ENCODE data around the gene JARID2.
A peak's percentile ranks its signal among the peaks of the same experiment; 100 is the strongest.

JARID2 gene

GRCh38 chr6:15254070-15254975, 8.5 kb downstream of the JARID2 start:
- Histone ChIP-seq H4K91ac (ENCODE audit: low read length) (no peak overlapping the region), H3K4me3 (ENCODE audit: insufficient read depth in 1 of 2, low read depth in 1 of 2, low read length in 2 of 2) (no peak overlapping the region), H2BK12ac (ENCODE audit: low read length in 2 of 2) (no peak overlapping the region), H3K27me3 (ENCODE audit: control insufficient read depth in 1 of 2, insufficient read depth in 1 of 2, low read length in 2 of 2) (no peaks in the 10 kb centered on the region), H3K9ac (ENCODE audit: low read length) (no peak overlapping the region), H3K23ac (ENCODE audit: low read length in 2 of 2) (no peak overlapping the region), H4K8ac (ENCODE audit: low read length) (no peak overlapping the region), H3K36me3 (ENCODE audit: control insufficient read depth in 1 of 2, insufficient read depth in 2 of 2, low read depth in 1 of 2, low read length in 2 of 2) (peaks cover 0 to 3% of the 10 kb centered on the region in 2 experiments), H3K27ac (ENCODE audit: low read length, poor library complexity, severe bottlenecking) (no peak overlapping the region), H3K14ac (ENCODE audit: low read length in 2 of 2) (no peak overlapping the region), H3K4me1 (ENCODE audit: control insufficient read depth, insufficient read depth, low read depth, low read length) (peaks cover 6% of the 10 kb centered on the region), H2BK5ac (ENCODE audit: low read depth, low read length, poor library complexity, severe bottlenecking) (no peak overlapping the region), H3K4ac (ENCODE audit: low read depth in 1 of 2, low read length in 2 of 2) (no peak overlapping the region), H3K18ac (ENCODE audit: low read depth in 1 of 2, low read length in 2 of 2) (peak overlapping the region in 1 of 2 experiments; percentile 21), H2AK5ac (ENCODE audit: low read length, severe bottlenecking) (no peak overlapping the region), H2BK120ac (ENCODE audit: low read depth, low read length) (peak overlapping the region; percentile 4), H2AFZ (ENCODE audit: low read depth, low read length) (no peak overlapping the region), H3K79me1 (replicated peaks; ENCODE audit: low read length, poor library complexity, severe bottlenecking) (peaks cover 31% of the 10 kb centered on the region), H3K4me2 (ENCODE audit: low read length, poor library complexity, severe bottlenecking) (no peak overlapping the region), H3K9me3 (ENCODE audit: control insufficient read depth, low read length) (no peaks in the 10 kb centered on the region), H2BK15ac (ENCODE audit: low read depth, poor library complexity, severe bottlenecking) (no peak overlapping the region)
- whole genome bisulfite sequencing, result 95% methylated on average over 11 of the region's 14 CpGs
- peak; percentile 41 for DNase-seq

GRCh38 chr6:15255481-15255880, 9.6 kb downstream of the JARID2 start:
- no peak overlapping the region for H3K4ac ChIP-seq (ENCODE audit: low read depth in 1 of 2, low read length in 2 of 2)
- no peak overlapping the region for H2AFZ ChIP-seq (ENCODE audit: low read depth, low read length)
- H4K91ac ChIP-seq (ENCODE audit: low read length), result no peak overlapping the region
- H3K27ac ChIP-seq (ENCODE audit: low read length, poor library complexity, severe bottlenecking), result no peak overlapping the region
- 79% methylated on average over 1 of the region's 1 CpG for WGBS
- no peaks in the 10 kb centered on the region for H3K9me3 ChIP-seq (ENCODE audit: control insufficient read depth, low read length)
- no peaks in the 10 kb centered on the region for H3K27me3 ChIP-seq (ENCODE audit: control insufficient read depth in 1 of 2, insufficient read depth in 1 of 2, low read length in 2 of 2)
- H3K36me3 ChIP-seq (ENCODE audit: control insufficient read depth in 1 of 2, insufficient read depth in 2 of 2, low read depth in 1 of 2, low read length in 2 of 2), result peaks cover 0 to 3% of the 10 kb centered on the region in 2 experiments
- no peak overlapping the region for H3K14ac ChIP-seq (ENCODE audit: low read length in 2 of 2)
- no peak overlapping the region for H3K4me3 ChIP-seq (ENCODE audit: insufficient read depth in 1 of 2, low read depth in 1 of 2, low read length in 2 of 2)
- H3K18ac ChIP-seq (ENCODE audit: low read depth in 1 of 2, low read length in 2 of 2), result no peak overlapping the region
- peaks cover 33% of the 10 kb centered on the region for H3K79me1 ChIP-seq (replicated peaks; ENCODE audit: low read length, poor library complexity, severe bottlenecking)
- H2AK5ac ChIP-seq (ENCODE audit: low read length, severe bottlenecking), result no peak overlapping the region
- no peak overlapping the region for H3K23ac ChIP-seq (ENCODE audit: low read length in 2 of 2)
- H2BK12ac ChIP-seq (ENCODE audit: low read length in 2 of 2), result no peak overlapping the region
- no peak overlapping the region for H3K9ac ChIP-seq (ENCODE audit: low read length)
- H3K4me1 ChIP-seq (ENCODE audit: control insufficient read depth, insufficient read depth, low read depth, low read length), result peaks cover 7% of the 10 kb centered on the region
- no peak for DNase-seq
- H2BK5ac ChIP-seq (ENCODE audit: low read depth, low read length, poor library complexity, severe bottlenecking), result no peak overlapping the region
- no peak overlapping the region for H4K8ac ChIP-seq (ENCODE audit: low read length)
- H3K4me2 ChIP-seq (ENCODE audit: low read length, poor library complexity, severe bottlenecking), result no peak overlapping the region
- H2BK120ac ChIP-seq (ENCODE audit: low read depth, low read length), result no peak overlapping the region
- H2BK15ac ChIP-seq (ENCODE audit: low read depth, poor library complexity, severe bottlenecking), result no peak overlapping the region

GRCh38 chr6:15255909-15256395, 10.1 kb downstream of the JARID2 start:
- Histone ChIP-seq H4K8ac (ENCODE audit: low read length) (no peak overlapping the region), H3K4ac (ENCODE audit: low read depth in 1 of 2, low read length in 2 of 2) (no peak overlapping the region), H2BK120ac (ENCODE audit: low read depth, low read length) (no peak overlapping the region), H2BK15ac (ENCODE audit: low read depth, poor library complexity, severe bottlenecking) (no peak overlapping the region), H3K27ac (ENCODE audit: low read length, poor library complexity, severe bottlenecking) (no peak overlapping the region), H3K9ac (ENCODE audit: low read length) (no peak overlapping the region), H3K9me3 (ENCODE audit: control insufficient read depth, low read length) (no peaks in the 10 kb centered on the region), H2AK5ac (ENCODE audit: low read length, severe bottlenecking) (no peak overlapping the region), H3K18ac (ENCODE audit: low read depth in 1 of 2, low read length in 2 of 2) (no peak overlapping the region), H3K27me3 (ENCODE audit: control insufficient read depth in 1 of 2, insufficient read depth in 1 of 2, low read length in 2 of 2) (no peaks in the 10 kb centered on the region), H3K4me2 (ENCODE audit: low read length, poor library complexity, severe bottlenecking) (no peak overlapping the region), H3K79me1 (replicated peaks; ENCODE audit: low read length, poor library complexity, severe bottlenecking) (peaks cover 31% of the 10 kb centered on the region), H3K4me3 (ENCODE audit: insufficient read depth in 1 of 2, low read depth in 1 of 2, low read length in 2 of 2) (no peak overlapping the region), H2BK12ac (ENCODE audit: low read length in 2 of 2) (no peak overlapping the region), H2AFZ (ENCODE audit: low read depth, low read length) (no peak overlapping the region), H2BK5ac (ENCODE audit: low read depth, low read length, poor library complexity, severe bottlenecking) (no peak overlapping the region), H3K4me1 (ENCODE audit: control insufficient read depth, insufficient read depth, low read depth, low read length) (peaks cover 7% of the 10 kb centered on the region), H4K91ac (ENCODE audit: low read length) (no peak overlapping the region), H3K23ac (ENCODE audit: low read length in 2 of 2) (no peak overlapping the region), H3K14ac (ENCODE audit: low read length in 2 of 2) (no peak overlapping the region), H3K36me3 (ENCODE audit: control insufficient read depth in 1 of 2, insufficient read depth in 2 of 2, low read depth in 1 of 2, low read length in 2 of 2) (peaks cover 0 to 3% of the 10 kb centered on the region in 2 experiments)
- 100% methylated on average over 2 of the region's 4 CpGs for WGBS
- DNase-seq, result no peak

GRCh38 chr6:15256538-15257271, 10.8 kb downstream of the JARID2 start:
- H3K18ac ChIP-seq (ENCODE audit: low read depth in 1 of 2, low read length in 2 of 2), result no peak overlapping the region
- DNase-seq, result no peak
- peaks cover 7% of the 10 kb centered on the region for H3K4me1 ChIP-seq (ENCODE audit: control insufficient read depth, insufficient read depth, low read depth, low read length)
- H3K27ac ChIP-seq (ENCODE audit: low read length, poor library complexity, severe bottlenecking), result no peak overlapping the region
- peaks cover 0 to 3% of the 10 kb centered on the region in 2 experiments for H3K36me3 ChIP-seq (ENCODE audit: control insufficient read depth in 1 of 2, insufficient read depth in 2 of 2, low read depth in 1 of 2, low read length in 2 of 2)
- H2BK15ac ChIP-seq (ENCODE audit: low read depth, poor library complexity, severe bottlenecking), result peak overlapping the region; percentile 63
- H3K27me3 ChIP-seq (ENCODE audit: control insufficient read depth in 1 of 2, insufficient read depth in 1 of 2, low read length in 2 of 2), result no peaks in the 10 kb centered on the region
- H3K4ac ChIP-seq (ENCODE audit: low read depth in 1 of 2, low read length in 2 of 2), result no peak overlapping the region
- peaks cover 26% of the 10 kb centered on the region for H3K79me1 ChIP-seq (replicated peaks; ENCODE audit: low read length, poor library complexity, severe bottlenecking)
- H3K14ac ChIP-seq (ENCODE audit: low read length in 2 of 2), result no peak overlapping the region
- H3K23ac ChIP-seq (ENCODE audit: low read length in 2 of 2), result no peak overlapping the region
- H2BK120ac ChIP-seq (ENCODE audit: low read depth, low read length), result no peak overlapping the region
- peak overlapping the region; percentile 10 for H2AK5ac ChIP-seq (ENCODE audit: low read length, severe bottlenecking)
- no peak overlapping the region for H3K4me3 ChIP-seq (ENCODE audit: insufficient read depth in 1 of 2, low read depth in 1 of 2, low read length in 2 of 2)
- no peak overlapping the region for H3K4me2 ChIP-seq (ENCODE audit: low read length, poor library complexity, severe bottlenecking)
- no peak overlapping the region for H2BK12ac ChIP-seq (ENCODE audit: low read length in 2 of 2)
- H4K91ac ChIP-seq (ENCODE audit: low read length), result no peak overlapping the region
- WGBS, result 66% methylated on average over 7 of the region's 9 CpGs
- H3K9ac ChIP-seq (ENCODE audit: low read length), result no peak overlapping the region
- H3K9me3 ChIP-seq (ENCODE audit: control insufficient read depth, low read length), result no peaks in the 10 kb centered on the region
- H2BK5ac ChIP-seq (ENCODE audit: low read depth, low read length, poor library complexity, severe bottlenecking), result no peak overlapping the region
- H4K8ac ChIP-seq (ENCODE audit: low read length), result no peak overlapping the region
- H2AFZ ChIP-seq (ENCODE audit: low read depth, low read length), result no peak overlapping the region

All from mesenchymal stem cell (in vitro differentiated cells and primary cell).